Ovary (tissue), 3 donors: ENCODE measurements around the gene MOSMO.
"Not testable (repeated sequence)": the region's sequence is repeated elsewhere in the genome, so short reads cannot be mapped to it uniquely, and the experiment has no call there.

ENCODE experiments used
- EP300 ChIP-seq: sonication (generic); formaldehyde crosslinking; IDR thresholded peaks from one replicate; pipeline ENCODE4 v1.6.1; 2017; ENCODE audit warnings: antibody characterized with exemption
- POLR2A ChIP-seq: fragments of 450-650 bp; IDR thresholded peaks from one replicate; pipeline ENCODE4 v1.6.1; 2017; ENCODE audit warnings: antibody characterized with exemption, mild to moderate bottlenecking, moderate library complexity
- TF ChIP-seq, protein P1 (sequence below), 3 donors: fragments of 450-650 bp in 2 of 3; fragments of 200-600 bp in 1 of 3; IDR thresholded peaks; one replicate each; pipeline versions ENCODE4 v1.5.1 to v1.8.0; 2016 to 2022; ENCODE audit warnings: antibody characterized with exemption in 3 of 3, mild to moderate bottlenecking in 1 of 3
- donor health status: DM: no; HTN: no; CAD: no.

DNA sequence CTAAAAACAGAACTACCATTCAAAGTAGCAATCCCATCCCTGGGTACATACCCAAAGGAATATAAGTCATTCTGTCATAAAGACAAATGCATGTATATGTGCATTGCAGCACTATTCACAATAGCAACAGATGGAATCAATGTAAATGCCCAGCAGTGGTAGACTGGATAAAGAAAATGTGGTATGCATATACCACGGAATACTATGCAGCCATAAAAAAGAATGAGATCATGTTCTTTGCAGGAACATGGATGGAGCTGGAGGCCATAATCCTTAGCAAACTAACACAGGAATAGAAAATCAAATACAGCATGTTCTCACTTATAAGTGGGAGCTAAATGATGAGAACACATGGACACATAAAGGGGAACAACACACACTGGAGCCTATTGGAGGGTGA, 120.6 kb downstream of the MOSMO start:
- TF ChIP-seq, protein P1, sequence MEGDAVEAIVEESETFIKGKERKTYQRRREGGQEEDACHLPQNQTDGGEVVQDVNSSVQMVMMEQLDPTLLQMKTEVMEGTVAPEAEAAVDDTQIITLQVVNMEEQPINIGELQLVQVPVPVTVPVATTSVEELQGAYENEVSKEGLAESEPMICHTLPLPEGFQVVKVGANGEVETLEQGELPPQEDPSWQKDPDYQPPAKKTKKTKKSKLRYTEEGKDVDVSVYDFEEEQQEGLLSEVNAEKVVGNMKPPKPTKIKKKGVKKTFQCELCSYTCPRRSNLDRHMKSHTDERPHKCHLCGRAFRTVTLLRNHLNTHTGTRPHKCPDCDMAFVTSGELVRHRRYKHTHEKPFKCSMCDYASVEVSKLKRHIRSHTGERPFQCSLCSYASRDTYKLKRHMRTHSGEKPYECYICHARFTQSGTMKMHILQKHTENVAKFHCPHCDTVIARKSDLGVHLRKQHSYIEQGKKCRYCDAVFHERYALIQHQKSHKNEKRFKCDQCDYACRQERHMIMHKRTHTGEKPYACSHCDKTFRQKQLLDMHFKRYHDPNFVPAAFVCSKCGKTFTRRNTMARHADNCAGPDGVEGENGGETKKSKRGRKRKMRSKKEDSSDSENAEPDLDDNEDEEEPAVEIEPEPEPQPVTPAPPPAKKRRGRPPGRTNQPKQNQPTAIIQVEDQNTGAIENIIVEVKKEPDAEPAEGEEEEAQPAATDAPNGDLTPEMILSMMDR (IDR thresholded peaks at IDR 0.05): not testable (repeated sequence)
- not testable (repeated sequence) for TF ChIP-seq POLR2A, EP300
